A549 (cell line): ENCODE results near the gene ADI1.

Source experiments
- CTCF ChIP-seq: fragments of >200 bp; sonication (Bioruptor Twin); formaldehyde crosslinking; IDR thresholded peaks from 3 replicates; pipeline ENCODE4 v1.5.1; 2016
- EP300 ChIP-seq, 2 experiments: fragments of >200 bp; sonication (Bioruptor Twin); formaldehyde crosslinking; IDR thresholded peaks; 2 replicates in 1 of 2; 3 replicates in 1 of 2; pipeline ENCODE4 v1.6.1; 2016 to 2017
- MAX ChIP-seq: IDR thresholded peaks from 2 replicates; pipeline ENCODE4 v1.6.1; 2012
- TF ChIP-seq, protein P1 (sequence below): IDR thresholded peaks from 2 replicates; pipeline ENCODE4 v1.6.1; 2012
- TF ChIP-seq, protein P2 (sequence below): fragments of >200 bp; sonication (Bioruptor Twin); formaldehyde crosslinking; IDR thresholded peaks from 3 replicates; pipeline ENCODE4 v1.6.1; 2016

DNA sequence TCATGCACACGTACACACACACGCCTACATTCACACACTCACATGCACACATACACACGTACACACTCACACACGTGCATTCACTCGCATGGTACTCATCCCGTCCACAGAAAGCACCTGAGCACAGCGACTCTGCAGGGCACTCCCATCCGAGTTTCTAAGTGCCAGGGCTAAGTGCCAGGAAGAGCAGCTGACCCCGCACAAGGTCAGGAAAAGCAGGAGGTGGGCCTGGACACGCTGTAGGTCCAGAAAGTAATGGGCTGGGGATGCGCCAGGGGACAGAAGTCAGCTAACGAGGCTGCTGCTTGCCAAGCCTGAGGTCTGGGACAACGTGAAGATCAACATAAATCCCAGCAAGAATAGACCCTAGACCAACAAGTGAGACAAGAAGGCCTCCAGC lies 15.8 kb downstream of the ADI1 start:
- TF ChIP-seq CTCF (no peak), EP300 (IDR thresholded peaks at IDR 0.05) (no peak), MAX (no peak)
- TF ChIP-seq, protein P1, sequence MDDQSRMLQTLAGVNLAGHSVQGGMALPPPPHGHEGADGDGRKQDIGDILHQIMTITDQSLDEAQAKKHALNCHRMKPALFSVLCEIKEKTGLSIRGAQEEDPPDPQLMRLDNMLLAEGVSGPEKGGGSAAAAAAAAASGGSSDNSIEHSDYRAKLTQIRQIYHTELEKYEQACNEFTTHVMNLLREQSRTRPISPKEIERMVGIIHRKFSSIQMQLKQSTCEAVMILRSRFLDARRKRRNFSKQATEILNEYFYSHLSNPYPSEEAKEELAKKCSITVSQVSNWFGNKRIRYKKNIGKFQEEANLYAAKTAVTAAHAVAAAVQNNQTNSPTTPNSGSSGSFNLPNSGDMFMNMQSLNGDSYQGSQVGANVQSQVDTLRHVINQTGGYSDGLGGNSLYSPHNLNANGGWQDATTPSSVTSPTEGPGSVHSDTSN: no peak
- TF ChIP-seq, protein P2, sequence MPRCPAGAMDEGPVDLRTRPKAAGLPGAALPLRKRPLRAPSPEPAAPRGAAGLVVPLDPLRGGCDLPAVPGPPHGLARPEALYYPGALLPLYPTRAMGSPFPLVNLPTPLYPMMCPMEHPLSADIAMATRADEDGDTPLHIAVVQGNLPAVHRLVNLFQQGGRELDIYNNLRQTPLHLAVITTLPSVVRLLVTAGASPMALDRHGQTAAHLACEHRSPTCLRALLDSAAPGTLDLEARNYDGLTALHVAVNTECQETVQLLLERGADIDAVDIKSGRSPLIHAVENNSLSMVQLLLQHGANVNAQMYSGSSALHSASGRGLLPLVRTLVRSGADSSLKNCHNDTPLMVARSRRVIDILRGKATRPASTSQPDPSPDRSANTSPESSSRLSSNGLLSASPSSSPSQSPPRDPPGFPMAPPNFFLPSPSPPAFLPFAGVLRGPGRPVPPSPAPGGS: no peak
